Pancreas (tissue), 10 donors: Measurements from ENCODE around the gene IGF1. TPM values are rescaled to one million over a fixed set of nuclear protein-coding genes. Genes with fewer than 3 reads are reported as not detected.

Experiments used
- ATAC-seq, 4 donors: fragments of 200-7000 bp; cut with Tn5 transposase; one replicate each; pipeline versions ENCODE4 v1.8.0 to v1.9.1; 2020; ENCODE audit warnings: mild to moderate bottlenecking in 4 of 4, moderate library complexity in 4 of 4
- DNase-seq, 6 donors: peaks; one replicate each; pipeline ENCODE4 v3.0.0-alpha.2; 2020
- FAIRE-seq: peaks from 2 replicates; lab custom pipeline; 2012; peaks lifted over from hg19 to GRCh38; lab: Jason Lieb, UNC
- H3K27ac ChIP-seq, 4 donors: fragments of 200-600 bp; sonication (generic); 1 replicate in 3 of 4; 2 replicates in 1 of 4; pipeline versions ENCODE4 v1.5.0 to v1.8.0; 2020
- H3K27me3 ChIP-seq, 4 donors: fragments of 200-600 bp; one replicate each; pipeline ENCODE4 v1.8.0; 2021
- H3K36me3 ChIP-seq, 3 donors: fragments of 200-600 bp; sonication (generic) in 1 of 3; one replicate each; pipeline versions ENCODE4 v1.5.0 to v1.8.0; 2020 to 2021
- H3K4me1 ChIP-seq, 3 donors: fragments of 200-600 bp; one replicate each; pipeline ENCODE4 v1.8.0; 2021
- H3K4me3 ChIP-seq, 4 donors: fragments of 200-600 bp; sonication (generic) in 2 of 4; one replicate each; pipeline versions ENCODE4 v1.5.0 to v1.8.0; 2020 to 2021
- H3K9me3 ChIP-seq, 4 donors: fragments of 200-600 bp; one replicate each; pipeline ENCODE4 v1.8.0; 2021
- WGBS, 2 donors: extraction: QIAGEN DNeasy Blood & Tissue Kit; methylation state at CpG; one replicate each; pipeline ENCODE4 v1.1.7; 2013; 5-methylcytosine and 5-hydroxymethylcytosine counted together
- intact Hi-C, 3 donors: fragments of 100-400 bp; cut with DNase I; formaldehyde crosslinking; loops; one replicate each; pipeline versions ENCODE4 v1.11.1 to v1.14.2; 2022
- polyA plus RNA-seq, 2 donors: library from polyadenylated mRNA; stranded (reverse); fragments of 200-250 nt; gene quantifications; one replicate each; pipeline ENCODE4 v1.2.3, GENCODE V29; 2013
- total RNA-seq, 6 donors: library from RNA; stranded (reverse); fragmentation: NEBNext Ultra II Directional in 4 of 6; extraction: Animal tissue kit (Norgen Biotek cat#: 25700) in 4 of 6; gene quantifications; one replicate each; pipeline versions ENCODE4 v1.2.1 to v1.2.4, GENCODE V29; 2021 to 2023
- TF ChIP-seq, protein P1 (sequence below), 4 donors: fragments of 200-600 bp; sonication (generic) in 3 of 4; IDR thresholded peaks; one replicate each; pipeline versions ENCODE4 v1.5.0 to v1.8.0; 2021; ENCODE audit warnings: antibody characterized with exemption in 4 of 4
- donor health status: healthy with polysubstance abuse.
- donor health status: DM: no; HTN: no; CAD: no; lungs with moderate emphysema.
- donor health status: DM: no; HTN: no; CAD: no.
- donor health status: control.
- donor health status: control.
- donor health status: Bipolar disorder and iron deficiency.
- donor health status: DM: yes; HTN: yes; CAD: no.
- donor health status: DM: no; HTN: no; CAD: no.
- donor health status: DM: no; HTN: no; CAD: no.
- donor health status: DM: yes; HTN: yes; CAD: no.

Gene IGF1
- total and polyA plus RNA-seq, 8 donors: 1.5 to 23.8 (median 4.6) TPM

DNA sequence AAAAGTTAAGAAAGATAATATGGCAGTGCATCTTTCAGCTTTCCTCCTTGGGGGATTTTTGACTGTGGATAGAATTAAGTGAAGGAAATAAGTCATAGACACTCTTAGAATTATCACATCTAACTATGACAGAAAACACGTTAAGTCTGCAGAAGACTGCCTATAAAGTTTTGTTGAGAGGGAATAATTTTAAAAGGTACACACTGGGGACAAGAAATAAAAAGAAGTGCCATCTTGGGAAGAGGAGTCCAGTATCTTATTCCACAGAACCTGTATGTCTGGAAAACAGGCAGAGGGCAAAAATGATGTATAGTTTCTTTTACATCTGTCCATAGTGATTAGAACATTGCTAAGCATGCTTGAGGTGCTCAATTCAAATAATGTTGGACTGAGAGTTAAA, 80.7 kb downstream of the IGF1 start:
- FAIRE-seq (no peak), DNase-seq (no peak), ATAC-seq (no peak)
- no peaks in the 10 kb centered on the region for H3K27me3 ChIP-seq
- WGBS, 2 donors: 80 to 86% methylated on average over 1 of the region's 1 CpG
- no peaks in the 10 kb centered on the region for H3K9me3 ChIP-seq
- no peak overlapping the region for H3K27ac ChIP-seq
- no peaks in the 10 kb centered on the region for H3K36me3 ChIP-seq
- H3K4me3 ChIP-seq: no peak overlapping the region
- TF ChIP-seq, protein P1, sequence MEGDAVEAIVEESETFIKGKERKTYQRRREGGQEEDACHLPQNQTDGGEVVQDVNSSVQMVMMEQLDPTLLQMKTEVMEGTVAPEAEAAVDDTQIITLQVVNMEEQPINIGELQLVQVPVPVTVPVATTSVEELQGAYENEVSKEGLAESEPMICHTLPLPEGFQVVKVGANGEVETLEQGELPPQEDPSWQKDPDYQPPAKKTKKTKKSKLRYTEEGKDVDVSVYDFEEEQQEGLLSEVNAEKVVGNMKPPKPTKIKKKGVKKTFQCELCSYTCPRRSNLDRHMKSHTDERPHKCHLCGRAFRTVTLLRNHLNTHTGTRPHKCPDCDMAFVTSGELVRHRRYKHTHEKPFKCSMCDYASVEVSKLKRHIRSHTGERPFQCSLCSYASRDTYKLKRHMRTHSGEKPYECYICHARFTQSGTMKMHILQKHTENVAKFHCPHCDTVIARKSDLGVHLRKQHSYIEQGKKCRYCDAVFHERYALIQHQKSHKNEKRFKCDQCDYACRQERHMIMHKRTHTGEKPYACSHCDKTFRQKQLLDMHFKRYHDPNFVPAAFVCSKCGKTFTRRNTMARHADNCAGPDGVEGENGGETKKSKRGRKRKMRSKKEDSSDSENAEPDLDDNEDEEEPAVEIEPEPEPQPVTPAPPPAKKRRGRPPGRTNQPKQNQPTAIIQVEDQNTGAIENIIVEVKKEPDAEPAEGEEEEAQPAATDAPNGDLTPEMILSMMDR (IDR thresholded peaks at IDR 0.05): no peak
- no peaks in the 10 kb centered on the region for H3K4me1 ChIP-seq
- intact Hi-C loops: no loop called here

DNA sequence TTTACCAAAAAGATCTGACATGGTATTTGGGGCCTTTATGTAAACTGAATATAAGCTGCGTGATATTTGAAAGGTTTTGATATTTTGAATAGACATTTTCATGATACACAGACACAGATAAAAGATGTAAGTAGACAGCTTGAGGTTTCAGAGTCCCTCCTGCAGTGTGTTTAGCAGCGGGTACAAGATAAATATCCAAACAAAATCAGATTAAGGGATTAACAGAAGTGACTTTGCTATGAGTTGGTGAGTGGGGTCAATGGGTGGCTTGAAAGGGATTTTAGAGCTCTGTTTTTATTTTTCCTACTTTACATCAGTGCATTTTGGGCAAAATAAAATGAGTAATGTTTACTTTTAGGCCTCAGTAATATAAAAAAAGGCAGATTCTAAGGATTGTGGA, 84.1 kb downstream of the IGF1 start:
- 66 to 83% methylated on average over 2 of the region's 2 CpGs for WGBS, 2 donors
- FAIRE-seq (no peak), DNase-seq (no peak), ATAC-seq (no peak)
- intact Hi-C loops: no loop called here
- no peak overlapping the region for H3K4me3 ChIP-seq
- H3K9me3 ChIP-seq: no peaks in the 10 kb centered on the region
- no peaks in the 10 kb centered on the region for H3K27me3 ChIP-seq
- TF ChIP-seq, protein P1 (IDR thresholded peaks at IDR 0.05): no peak
- H3K36me3 ChIP-seq: no peaks in the 10 kb centered on the region
- no peaks in the 10 kb centered on the region for H3K4me1 ChIP-seq
- H3K27ac ChIP-seq: no peak overlapping the region

DNA sequence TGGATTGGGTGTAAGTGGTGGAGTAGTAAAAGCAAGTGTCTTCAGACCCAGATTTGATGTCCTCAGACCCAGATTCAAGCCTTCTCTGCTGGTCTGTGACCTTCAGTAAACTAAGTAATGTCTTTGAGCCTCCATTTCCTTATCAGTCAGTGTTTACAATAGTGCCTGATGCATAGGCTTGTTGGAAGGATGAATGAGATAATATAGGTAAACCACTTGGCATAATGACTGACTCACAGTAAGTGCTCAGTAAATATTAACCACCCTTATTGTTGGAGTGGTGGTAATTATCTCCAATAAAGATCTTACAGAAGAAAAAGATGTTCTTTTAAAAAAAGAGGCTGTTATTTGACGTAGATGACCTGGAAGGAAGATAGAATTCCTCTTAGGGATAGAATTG, 86.2 kb downstream of the IGF1 start:
- Histone ChIP-seq H3K36me3 (no peaks in the 10 kb centered on the region), H3K4me1 (no peaks in the 10 kb centered on the region), H3K27me3 (no peaks in the 10 kb centered on the region), H3K4me3 (no peak overlapping the region), H3K27ac (no peak overlapping the region), H3K9me3 (no peaks in the 10 kb centered on the region)
- DNase-seq (no peak), ATAC-seq (no peak), FAIRE-seq (no peak)
- TF ChIP-seq, protein P1 (IDR thresholded peaks at IDR 0.05): no peak
- intact Hi-C loops: no loop called here
- 41 to 72% methylated on average over 1 of the region's 1 CpG for WGBS, 2 donors

DNA sequence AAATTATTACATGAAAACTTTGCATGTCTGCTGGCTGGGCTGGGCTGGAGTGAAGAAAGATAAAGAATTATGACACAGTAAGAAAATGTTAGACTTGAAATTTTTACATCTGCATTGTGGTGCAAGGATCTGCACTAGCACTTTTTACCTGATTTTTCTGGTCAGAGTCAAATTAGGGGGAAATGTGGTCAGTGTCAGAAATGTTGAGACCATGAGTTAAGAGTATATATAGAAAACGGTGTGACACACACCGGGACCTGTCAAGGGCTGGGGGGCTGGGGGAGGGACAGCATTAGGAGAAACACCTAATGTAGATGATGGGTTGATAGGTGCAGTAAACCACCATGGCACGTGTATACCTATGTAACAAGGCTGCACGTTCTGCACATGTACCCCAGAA, 90.3 kb downstream of the IGF1 start:
- Histone ChIP-seq H3K27ac (no peak overlapping the region), H3K9me3 (no peaks in the 10 kb centered on the region), H3K4me1 (no peaks in the 10 kb centered on the region), H3K4me3 (no peak overlapping the region), H3K36me3 (no peaks in the 10 kb centered on the region), H3K27me3 (no peaks in the 10 kb centered on the region)
- no peak for DNase-seq
- FAIRE-seq: no peak
- WGBS, 2 donors: 81 to 87% methylated on average over 4 of the region's 4 CpGs
- ATAC-seq: no peak
- TF ChIP-seq, protein P1 (IDR thresholded peaks at IDR 0.05): no peak
- intact Hi-C loops: no loop called here

DNA sequence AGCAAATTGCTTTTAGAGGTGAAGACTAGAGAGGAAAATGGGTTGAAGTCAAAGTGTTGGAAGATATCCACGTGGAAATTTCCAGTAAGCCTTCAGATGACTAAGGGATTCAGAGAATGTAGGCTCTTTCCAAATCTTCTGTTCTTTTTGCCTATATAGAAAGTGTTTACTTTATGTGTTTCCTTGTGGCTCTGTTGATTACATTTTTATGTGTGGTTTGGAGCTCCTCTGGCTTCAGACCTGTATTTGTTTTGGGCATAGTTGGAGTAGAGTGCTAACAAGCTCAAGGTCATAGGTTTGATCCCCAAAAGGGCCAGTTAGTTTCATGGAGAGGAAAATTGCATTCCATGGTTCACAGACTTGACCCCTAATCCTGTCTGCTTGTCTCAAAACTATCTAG, 91.9 kb downstream of the IGF1 start:
- DNase-seq (no peak), FAIRE-seq (no peak), ATAC-seq (peak in 1 of 4 donors; percentile 59)
- Histone ChIP-seq H3K4me1 (no peaks in the 10 kb centered on the region), H3K27ac (no peak overlapping the region), H3K4me3 (no peak overlapping the region), H3K27me3 (no peaks in the 10 kb centered on the region), H3K9me3 (no peaks in the 10 kb centered on the region), H3K36me3 (no peaks in the 10 kb centered on the region)
- intact Hi-C loops: no loop called here
- WGBS, 2 donors: 58 to 64% methylated on average over 1 of the region's 1 CpG
- TF ChIP-seq, protein P1 (IDR thresholded peaks at IDR 0.05): no peak
